ENCODE measurements around the gene SLC28A3. TPM values are rescaled to one million over a fixed set of nuclear protein-coding genes. Genes with fewer than 3 reads are reported as not detected.
"Not testable (repeated sequence)": the region's sequence is repeated elsewhere in the genome, so short reads cannot be mapped to it uniquely, and the experiment has no call there.

Gene SLC28A3
- total RNA-seq (2021) (0.08 and 0.13 TPM in 2 replicates), Bru-seq, nascent RNA (percentile 20 among the genes with signal in this experiment), BruChase-seq, experiment 1, labeled RNA remaining after a 2-hour chase (percentile 13 among the genes with signal in this experiment), BruChase-seq, experiment 2, labeled RNA remaining after a 6-hour chase (percentile 15 among the genes with signal in this experiment)
- long read RNA-seq, partial matches to known transcripts = 1 of 1 reads
- long read RNA-seq, other reads (novel, unspliced or antisense) = 0 of 1 reads

- no peak for TF ChIP-seq CTCF (conservative IDR thresholded peaks at IDR 0.05)
- no peak for TF ChIP-seq EZH2 (IDR thresholded peaks at IDR 0.05; ENCODE audit: low read depth)
- CTCF ChIA-PET = interaction anchor here (0.6 to 0.7 kb wide), 2 partner anchors 18 to 220 kb away, joined by 17 to 18 read pairs; no protein-coding TSS in a partner anchor
- H3K9me3 ChIP-seq (ENCODE audit: insufficient read depth, low read depth) = no peaks in the 10 kb centered on the region
- H3K9me2 ChIP-seq (ENCODE audit: insufficient read depth) = no peaks in the 10 kb centered on the region
- H2AFZ ChIP-seq = peak within 1 kb of the TSS; percentile 29; the same call in 1 of the 2 replicates
- no peaks in the 10 kb centered on the region for H3K27me3 ChIP-seq (ENCODE audit: insufficient read depth, low read depth)
- no peaks in the 10 kb centered on the region for H3K79me2 ChIP-seq (ENCODE audit: low read depth)
- H3F3A ChIP-seq (ENCODE audit: insufficient read depth, low read depth) = 0 out of 2 replicates have a peak, but pooled peaks cover 6% of the 10 kb centered on the region
- peak within 1 kb of the TSS; percentile 79 for H3K27ac ChIP-seq
- intact Hi-C loops (cut with micrococcal nuclease; ENCODE audit: unreplicated experiment) = no loop called here
- H3K36me3 ChIP-seq (ENCODE audit: low read depth) = no peaks in the 10 kb centered on the region
- BruUV-seq (replicated peaks) = no TSS peak
- DNase-seq = peak; percentile 26 to 53
- peak within 1 kb of the TSS; percentile 67 for H3K4me2 ChIP-seq
- peaks cover 14% of the 10 kb centered on the region for H3K4me1 ChIP-seq (replicated peaks; ENCODE audit: insufficient read depth)
- POLR2A ChIA-PET (ENCODE audit: unreplicated experiment) = no interaction called here
- H3K4me3 ChIP-seq = peak within 1 kb of the TSS; percentile 25; the same call in 1 of the 2 replicates
- H4K20me1 ChIP-seq (ENCODE audit: insufficient read depth) = no peaks in the 10 kb centered on the region
Measured at GRCh38 chr9:84340535-84340934, at the start of gene SLC28A3. TSS of gene SLC28A3 (minus strand) at chr9:84340758. CDS start at chr9:84340633, 125 bp downstream.

GRCh38 chr9:84390254-84390653, 49.7 kb upstream of the SLC28A3 start:
- H3K9me2 ChIP-seq (ENCODE audit: insufficient read depth); H3K4me3 ChIP-seq; H3K27ac ChIP-seq; H4K20me1 ChIP-seq (ENCODE audit: insufficient read depth); POLR2A ChIA-PET (ENCODE audit: unreplicated experiment); DNase-seq; H3K27me3 ChIP-seq (ENCODE audit: insufficient read depth, low read depth); H3K9me3 ChIP-seq (ENCODE audit: insufficient read depth, low read depth); H3K4me1 ChIP-seq (replicated peaks; ENCODE audit: insufficient read depth); H3F3A ChIP-seq (ENCODE audit: insufficient read depth, low read depth); CTCF ChIA-PET; H3K79me2 ChIP-seq (ENCODE audit: low read depth); H3K36me3 ChIP-seq (ENCODE audit: low read depth); BruUV-seq (replicated peaks); H2AFZ ChIP-seq; H3K4me2 ChIP-seq: not testable (repeated sequence)
- intact Hi-C loops (cut with micrococcal nuclease; ENCODE audit: unreplicated experiment) = loop anchor here (10.0 kb wide), 2 partner anchors 395 to 1045 kb away; no protein-coding TSS in a partner anchor

DNA sequence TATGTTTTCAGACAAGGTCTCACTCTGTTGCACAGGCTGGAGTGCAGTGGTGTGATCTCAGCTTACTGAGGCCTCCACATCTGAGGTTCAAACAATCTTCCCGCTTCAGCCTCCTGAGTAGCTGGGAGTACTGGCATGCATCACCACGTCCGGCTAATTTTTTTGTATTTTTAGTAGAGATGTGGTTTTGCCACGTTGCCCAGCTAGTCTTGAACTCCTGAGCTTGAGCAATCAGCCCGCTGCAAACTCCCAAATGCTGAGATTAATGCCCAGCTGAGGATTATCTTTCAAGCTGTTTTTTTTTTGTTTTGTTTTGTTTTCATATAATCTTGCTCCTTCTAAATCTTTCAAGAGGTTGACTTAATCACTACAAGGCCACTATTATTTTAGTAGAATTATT, 47.3 kb upstream of the SLC28A3 start:
- TF ChIP-seq EZH2 (IDR thresholded peaks at IDR 0.05; ENCODE audit: low read depth) = no peak
- no peak for TF ChIP-seq CTCF (conservative IDR thresholded peaks at IDR 0.05)
- intact Hi-C loops (cut with micrococcal nuclease; ENCODE audit: unreplicated experiment) = no loop called here
- Histone ChIP-seq H3K79me2 (ENCODE audit: low read depth) (no peaks in the 10 kb centered on the region), H2AFZ (no peak overlapping the region), H3F3A (ENCODE audit: insufficient read depth, low read depth) (no peaks in the 10 kb centered on the region), H4K20me1 (ENCODE audit: insufficient read depth) (no peaks in the 10 kb centered on the region), H3K36me3 (ENCODE audit: low read depth) (no peaks in the 10 kb centered on the region), H3K27me3 (ENCODE audit: insufficient read depth, low read depth) (0 out of 2 replicates have a peak, but pooled peaks cover 3% of the 10 kb centered on the region), H3K4me1 (replicated peaks; ENCODE audit: insufficient read depth) (no peaks in the 10 kb centered on the region; the same call in 1 of the 2 replicates), H3K9me2 (ENCODE audit: insufficient read depth) (no peaks in the 10 kb centered on the region), H3K4me3 (no peak overlapping the region), H3K27ac (no peak overlapping the region), H3K9me3 (ENCODE audit: insufficient read depth, low read depth) (no peaks in the 10 kb centered on the region), H3K4me2 (no peak overlapping the region)
- ChIA-PET CTCF (no interaction called here), POLR2A (ENCODE audit: unreplicated experiment) (no interaction called here)
- BruUV-seq (replicated peaks) = no TSS peak
- no peak for DNase-seq
